ENCODE results near the gene ITGB5. TPM values are rescaled to one million over a fixed set of nuclear protein-coding genes. Genes with fewer than 3 reads are reported as not detected.

Gene ITGB5
- total and polyA plus RNA-seq, 5 experiments from 2014 or later: 0.27 to 2.8 (median 0.94) TPM; not detected in 1

DNA sequence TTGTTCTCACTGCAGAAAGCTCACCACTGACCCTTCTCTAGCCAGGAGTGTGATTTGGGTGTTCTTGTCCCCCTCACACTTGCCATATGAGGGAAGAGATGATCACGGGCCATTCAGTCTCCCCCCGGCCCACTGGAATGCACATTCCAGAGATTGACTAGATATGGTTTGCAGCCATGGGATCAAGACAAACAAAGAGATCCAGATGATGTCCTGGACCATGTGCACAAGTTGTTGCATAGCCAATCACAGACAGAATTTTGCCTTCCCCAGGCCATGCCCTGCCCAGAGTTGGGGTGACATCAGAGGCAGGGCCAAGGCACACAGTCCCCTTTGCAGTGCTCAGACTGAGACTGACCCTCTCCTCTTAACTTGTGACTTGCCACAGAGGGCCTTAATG lies 32.6 kb upstream of the ITGB5 start:
- Mint-ChIP-seq H3K4me3 (no peak overlapping the region), H3K27ac (no peak overlapping the region)
- no peak for ATAC-seq

DNA sequence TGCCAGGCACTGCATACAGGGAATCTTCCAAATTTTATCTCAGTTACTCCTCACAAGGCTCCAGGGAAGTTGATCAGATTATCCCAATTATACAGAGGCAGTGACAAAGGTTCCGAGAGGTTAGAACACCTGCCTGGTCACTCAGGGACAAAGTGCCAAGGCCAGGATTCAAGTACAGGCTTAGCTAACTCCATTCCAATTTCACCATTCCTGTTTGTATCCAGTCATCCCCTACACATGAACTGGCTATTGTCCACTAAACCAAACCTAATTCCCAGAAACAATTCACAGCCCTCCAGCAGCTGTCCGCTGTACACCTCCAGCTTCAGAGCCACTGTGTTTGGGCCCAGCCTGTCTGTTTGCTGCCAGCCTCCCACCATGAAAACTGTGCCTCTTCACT lies 31.4 kb upstream of the ITGB5 start:
- peak overlapping the region in 1 of 10 donors; percentile 17 for H3K27ac Mint-ChIP-seq
- no peaks in the 10 kb centered on the region for H3K4me1 Mint-ChIP-seq
- H3K4me3 Mint-ChIP-seq: no peak overlapping the region
- no peaks in the 10 kb centered on the region for H3K9me3 Mint-ChIP-seq
- no peak for DNase-seq
- H3K36me3 Mint-ChIP-seq: no peaks in the 10 kb centered on the region
- peaks cover 0 to 10% (median 5%) of the 10 kb centered on the region in 5 donors for H3K27me3 Mint-ChIP-seq
- POLR2A ChIA-PET: no interaction called here
- ATAC-seq: no peak

More for the DNA sequence above, 32.6 kb upstream of the ITGB5 start:
- Mint-ChIP-seq H3K4me1 (no peaks in the 10 kb centered on the region), H3K9me3 (no peaks in the 10 kb centered on the region), H3K27me3 (peaks cover 0 to 10% (median 8%) of the 10 kb centered on the region in 5 donors), H3K36me3 (no peaks in the 10 kb centered on the region)
- no peak for DNase-seq
- POLR2A ChIA-PET: no interaction called here

DNA sequence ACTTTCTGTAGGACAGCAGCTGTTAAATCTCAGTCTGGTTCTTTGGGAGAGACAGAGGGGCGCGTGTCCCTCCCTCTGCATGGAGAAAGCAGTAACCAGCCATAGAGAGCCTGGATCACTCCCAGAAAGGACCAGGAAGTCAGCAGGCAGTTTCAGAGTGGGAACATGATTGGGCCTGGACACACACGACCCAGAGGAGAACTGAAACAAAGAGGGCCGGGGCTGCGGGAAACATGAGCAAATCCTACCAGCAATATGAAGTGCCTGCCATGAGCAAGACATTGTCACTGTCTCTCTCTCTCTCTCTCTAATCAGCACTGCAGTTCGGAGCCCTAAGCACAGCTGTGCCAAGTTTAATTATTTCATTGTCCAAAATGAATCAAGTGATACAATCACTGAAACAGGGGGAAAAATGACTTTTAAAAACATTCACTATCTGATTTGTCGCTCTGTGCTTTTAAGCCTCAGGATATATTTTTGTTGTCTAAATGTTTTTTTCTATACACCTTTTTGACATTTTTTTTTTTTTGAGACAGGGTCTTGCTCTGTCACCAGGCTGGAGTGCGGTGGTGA lies 29.8 kb upstream of the ITGB5 start:
- POLR2A ChIA-PET: no interaction called here
- Mint-ChIP-seq H3K36me3 (no peaks in the 10 kb centered on the region), H3K4me1 (no peaks in the 10 kb centered on the region), H3K4me3 (no peak overlapping the region), H3K27ac (no peak overlapping the region), H3K27me3 (peaks cover 0 to 18% (median 5%) of the 10 kb centered on the region in 5 donors), H3K9me3 (no peaks in the 10 kb centered on the region)
- ATAC-seq: no peak
- DNase-seq: no peak

DNA sequence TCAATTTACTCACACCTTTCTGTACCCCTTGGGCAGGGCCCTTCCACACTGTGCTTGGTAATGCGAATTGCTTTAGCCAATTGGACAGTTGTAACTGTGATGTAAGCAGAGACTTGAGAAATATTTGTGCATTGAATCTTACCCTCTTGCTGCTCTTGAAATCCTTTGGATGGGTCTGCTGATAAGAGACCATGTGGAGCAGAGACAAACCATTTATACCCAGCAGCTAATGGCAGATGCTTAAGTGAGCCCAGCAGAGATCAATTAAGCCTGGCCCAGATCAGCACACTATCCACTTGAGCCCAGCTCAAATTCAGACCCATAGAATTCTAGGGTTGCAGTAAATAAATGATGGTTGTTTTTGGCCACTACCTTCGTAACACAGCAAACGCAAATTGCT lies 28.1 kb upstream of the ITGB5 start:
- H3K27me3 Mint-ChIP-seq: peaks cover 0 to 19% (median 7%) of the 10 kb centered on the region in 5 donors
- ATAC-seq (no peak), DNase-seq (no peak)
- no peaks in the 10 kb centered on the region for H3K36me3 Mint-ChIP-seq
- no peaks in the 10 kb centered on the region for H3K4me1 Mint-ChIP-seq
- POLR2A ChIA-PET: no interaction called here
- H3K4me3 Mint-ChIP-seq: no peak overlapping the region
- no peaks in the 10 kb centered on the region for H3K9me3 Mint-ChIP-seq
- H3K27ac Mint-ChIP-seq: no peak overlapping the region

DNA sequence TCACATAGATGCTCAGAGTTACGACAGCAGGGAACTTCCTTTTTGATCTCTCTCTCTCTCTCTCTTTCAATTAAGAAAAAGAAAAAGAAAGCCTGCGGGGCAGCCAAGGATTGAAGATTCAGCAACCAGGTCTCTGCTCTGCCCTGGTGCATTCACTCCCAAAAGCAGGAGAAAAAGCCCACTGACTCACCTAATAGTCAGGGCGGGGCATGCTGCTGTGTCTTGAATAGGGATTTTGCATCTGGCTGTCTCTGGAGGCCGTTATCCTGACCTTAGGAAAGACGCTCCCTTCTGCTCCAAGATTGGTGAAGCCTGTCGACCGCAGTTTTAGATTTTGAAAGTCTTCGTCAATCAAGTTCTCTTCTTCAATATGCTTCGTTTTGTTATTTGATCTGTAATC lies 20.8 kb upstream of the ITGB5 start:
- DNase-seq: no peak
- no peaks in the 10 kb centered on the region for H3K36me3 Mint-ChIP-seq
- no peaks in the 10 kb centered on the region for H3K4me1 Mint-ChIP-seq
- H3K9me3 Mint-ChIP-seq: no peaks in the 10 kb centered on the region
- POLR2A ChIA-PET: no interaction called here
- H3K4me3 Mint-ChIP-seq: no peak overlapping the region
- H3K27me3 Mint-ChIP-seq: peaks cover 0 to 21% (median 4%) of the 10 kb centered on the region in 5 donors
- ATAC-seq: no peak
- no peak overlapping the region for H3K27ac Mint-ChIP-seq

DNA sequence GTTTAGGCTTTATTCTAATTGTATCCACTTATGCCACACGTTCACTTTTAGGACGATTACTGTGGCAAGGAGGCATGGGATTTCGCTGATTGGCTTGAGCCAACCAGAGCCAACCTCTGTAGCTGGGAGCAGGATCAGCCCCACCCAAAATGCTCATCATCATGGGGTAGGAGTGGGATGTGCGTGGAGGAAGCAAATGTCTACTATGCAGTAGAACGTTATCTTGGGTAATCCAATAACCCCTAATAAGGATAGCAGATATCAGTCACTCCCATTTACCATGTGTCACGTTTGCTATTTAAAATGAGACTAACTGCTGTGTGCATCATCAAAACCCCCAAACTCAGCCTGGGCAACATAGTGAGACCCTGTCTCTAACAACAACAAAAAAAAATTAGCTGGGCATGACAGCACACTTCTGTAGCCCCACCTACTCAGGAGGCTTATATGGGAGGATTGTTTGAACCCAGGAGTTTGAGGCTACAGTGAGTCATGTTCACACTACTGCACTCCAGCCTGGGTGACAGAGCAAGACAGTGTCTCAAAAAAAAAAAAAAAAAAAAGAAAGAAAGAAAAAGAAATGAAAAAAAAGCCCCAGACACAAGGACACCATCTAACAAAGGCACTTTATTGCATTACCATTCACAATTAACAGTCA lies 17.8 kb upstream of the ITGB5 start:
- Mint-ChIP-seq H3K36me3 (no peaks in the 10 kb centered on the region), H3K9me3 (no peaks in the 10 kb centered on the region), H3K4me3 (no peak overlapping the region), H3K27ac (no peak overlapping the region), H3K4me1 (peaks cover 0 to 14% (median 11%) of the 10 kb centered on the region in 4 donors), H3K27me3 (peaks cover 4 to 15% (median 9%) of the 10 kb centered on the region in 5 donors)
- ATAC-seq: no peak
- POLR2A ChIA-PET: no interaction called here
- no peak for DNase-seq

DNA sequence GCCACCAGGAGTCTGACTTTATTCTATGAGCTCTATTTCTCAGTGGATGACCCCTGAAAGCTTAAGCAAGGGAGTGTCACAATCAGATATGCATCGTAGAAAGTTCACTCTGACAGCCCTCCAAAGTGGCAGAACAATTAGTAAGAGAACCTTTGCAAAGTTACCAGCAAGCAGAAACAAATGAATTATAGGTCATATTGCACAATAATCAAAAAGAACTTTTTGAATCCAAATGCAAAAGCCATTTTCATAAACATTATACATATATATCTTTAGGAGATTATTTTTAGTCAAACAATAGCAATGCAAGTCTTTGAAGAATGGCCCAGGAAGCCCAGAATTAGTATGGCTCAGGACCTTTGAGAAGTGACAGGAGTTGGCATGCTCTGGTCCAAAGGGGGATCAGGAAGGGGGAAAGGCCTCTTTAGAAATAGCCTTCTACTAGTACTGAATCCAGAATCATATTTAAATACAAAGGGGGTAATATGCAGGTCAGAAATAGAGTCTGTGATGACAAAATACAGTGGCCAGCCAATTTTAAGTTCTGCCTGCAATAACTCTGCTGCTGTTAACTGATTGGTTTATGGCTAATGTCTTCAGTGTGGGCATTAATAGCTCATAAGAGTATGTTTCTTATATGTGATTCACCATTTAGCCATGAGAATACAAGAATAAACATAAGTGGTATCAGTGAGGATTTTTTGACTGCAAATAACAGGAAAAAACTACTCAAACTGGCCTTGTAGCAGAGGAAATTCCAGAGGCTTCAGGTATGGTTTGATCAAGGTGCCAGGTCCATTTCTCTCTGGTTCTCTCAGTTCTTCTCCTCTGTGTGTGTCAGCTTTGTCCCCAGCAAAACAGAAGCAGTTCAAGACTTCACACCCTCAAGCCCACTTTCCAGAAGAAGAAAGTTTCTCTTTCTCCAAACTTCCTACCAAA lies 17.0 kb upstream of the ITGB5 start:
- no peaks in the 10 kb centered on the region for H3K36me3 Mint-ChIP-seq
- H3K27ac Mint-ChIP-seq: no peak overlapping the region
- peaks cover 0 to 14% (median 11%) of the 10 kb centered on the region in 4 donors for H3K4me1 Mint-ChIP-seq
- no peak for ATAC-seq
- no peaks in the 10 kb centered on the region for H3K9me3 Mint-ChIP-seq
- no peak for DNase-seq
- POLR2A ChIA-PET: no interaction called here
- H3K27me3 Mint-ChIP-seq: peaks cover 4 to 15% (median 9%) of the 10 kb centered on the region in 5 donors
- no peak overlapping the region for H3K4me3 Mint-ChIP-seq

DNA sequence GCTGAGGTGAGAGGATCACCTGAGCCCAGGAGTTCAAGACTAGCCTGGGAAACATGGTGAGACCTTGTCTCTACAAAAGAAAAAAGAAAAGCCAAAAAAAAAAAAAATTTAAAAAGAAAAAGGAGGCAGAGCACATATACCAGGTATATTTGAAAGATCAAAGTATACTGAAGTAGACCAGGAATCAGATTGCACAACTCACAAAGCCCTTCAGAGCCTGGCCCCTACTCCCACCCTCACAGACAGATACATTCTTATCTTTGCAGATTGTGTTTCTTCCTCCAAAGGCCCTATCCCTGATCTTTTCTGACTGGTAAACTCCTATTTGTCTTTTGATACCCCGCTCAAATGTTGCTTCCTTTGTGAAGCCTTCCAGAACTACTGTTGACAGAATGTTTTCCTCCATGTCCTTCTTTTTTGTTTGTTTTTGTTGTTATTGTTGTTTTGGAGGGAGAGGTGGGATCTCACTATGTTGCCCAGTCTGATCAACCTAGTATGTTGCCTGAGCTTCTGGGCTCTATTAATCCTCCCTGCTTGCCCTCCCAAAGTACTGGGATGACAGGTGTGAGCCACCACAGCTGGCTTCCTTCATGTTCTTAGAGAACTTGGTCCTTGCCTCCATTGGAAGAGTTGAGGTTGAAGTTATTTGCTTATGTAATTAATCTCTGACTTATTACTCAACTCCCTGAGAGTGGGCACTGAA lies 9.8 kb upstream of the ITGB5 start:
- H3K27me3 Mint-ChIP-seq: peaks cover 0 to 11% (median 7%) of the 10 kb centered on the region in 5 donors
- H3K9me3 Mint-ChIP-seq: no peaks in the 10 kb centered on the region
- peaks cover 0 to 14% (median 11%) of the 10 kb centered on the region in 4 donors for H3K4me1 Mint-ChIP-seq
- POLR2A ChIA-PET: no interaction called here
- H3K27ac Mint-ChIP-seq: no peak overlapping the region
- no peak for ATAC-seq
- H3K4me3 Mint-ChIP-seq: no peak overlapping the region
- no peaks in the 10 kb centered on the region for H3K36me3 Mint-ChIP-seq
- DNase-seq: no peak

DNA sequence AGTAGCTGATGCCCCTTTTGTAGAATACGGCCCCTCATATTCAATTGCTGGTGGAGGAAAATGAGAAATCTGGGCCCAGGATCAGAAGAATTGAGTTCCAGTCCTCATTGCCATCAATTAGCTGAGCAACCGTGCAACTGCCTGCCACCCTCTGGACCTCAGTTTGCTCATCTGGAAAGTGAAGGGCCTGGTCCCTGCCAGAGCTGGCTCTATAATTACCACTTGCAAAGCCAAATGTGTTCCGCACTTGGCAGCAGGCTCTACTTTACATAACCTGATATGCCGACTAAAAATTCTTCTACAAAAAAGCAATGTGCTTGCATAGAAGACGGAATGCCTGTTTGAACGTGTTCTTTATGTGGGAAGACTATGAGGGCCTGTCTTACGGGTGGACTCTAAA lies 8.6 kb upstream of the ITGB5 start:
- Mint-ChIP-seq H3K36me3 (peaks cover 0 to 2% (median 0%) of the 10 kb centered on the region in 3 donors), H3K27me3 (peaks cover 2 to 10% (median 6%) of the 10 kb centered on the region in 5 donors), H3K4me3 (no peak overlapping the region), H3K4me1 (peaks cover 0 to 6% (median 5%) of the 10 kb centered on the region in 4 donors), H3K27ac (no peak overlapping the region), H3K9me3 (no peaks in the 10 kb centered on the region)
- no peak for DNase-seq
- POLR2A ChIA-PET: no interaction called here
- ATAC-seq: no peak

DNA sequence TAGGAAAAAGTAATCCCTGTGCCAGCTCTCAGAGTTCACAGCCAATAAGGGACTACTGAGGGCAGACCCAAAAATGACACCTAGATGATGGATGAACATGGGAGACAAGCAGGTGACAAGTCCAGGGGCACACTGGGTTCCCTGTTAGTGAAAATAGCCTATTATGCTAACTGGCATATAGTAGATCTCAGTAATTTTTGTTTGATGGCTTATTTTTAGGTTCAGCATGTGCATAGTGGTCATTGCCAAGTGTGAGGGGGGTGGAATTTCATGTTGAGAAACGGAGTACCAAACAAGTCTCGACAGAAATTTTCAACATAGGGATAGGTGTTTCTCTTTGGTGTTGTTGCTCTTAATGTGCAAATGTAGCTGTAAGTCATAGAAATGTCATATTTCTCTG lies 6.4 kb upstream of the ITGB5 start:
- peaks cover 11 to 28% (median 17%) of the 10 kb centered on the region in 5 donors for H3K27me3 Mint-ChIP-seq
- H3K4me3 Mint-ChIP-seq: no peak overlapping the region
- DNase-seq (no peak), ATAC-seq (no peak)
- no peaks in the 10 kb centered on the region for H3K4me1 Mint-ChIP-seq
- peaks cover 0 to 2% (median 0%) of the 10 kb centered on the region in 3 donors for H3K36me3 Mint-ChIP-seq
- no peak overlapping the region for H3K27ac Mint-ChIP-seq
- no peaks in the 10 kb centered on the region for H3K9me3 Mint-ChIP-seq
- POLR2A ChIA-PET: no interaction called here

DNA sequence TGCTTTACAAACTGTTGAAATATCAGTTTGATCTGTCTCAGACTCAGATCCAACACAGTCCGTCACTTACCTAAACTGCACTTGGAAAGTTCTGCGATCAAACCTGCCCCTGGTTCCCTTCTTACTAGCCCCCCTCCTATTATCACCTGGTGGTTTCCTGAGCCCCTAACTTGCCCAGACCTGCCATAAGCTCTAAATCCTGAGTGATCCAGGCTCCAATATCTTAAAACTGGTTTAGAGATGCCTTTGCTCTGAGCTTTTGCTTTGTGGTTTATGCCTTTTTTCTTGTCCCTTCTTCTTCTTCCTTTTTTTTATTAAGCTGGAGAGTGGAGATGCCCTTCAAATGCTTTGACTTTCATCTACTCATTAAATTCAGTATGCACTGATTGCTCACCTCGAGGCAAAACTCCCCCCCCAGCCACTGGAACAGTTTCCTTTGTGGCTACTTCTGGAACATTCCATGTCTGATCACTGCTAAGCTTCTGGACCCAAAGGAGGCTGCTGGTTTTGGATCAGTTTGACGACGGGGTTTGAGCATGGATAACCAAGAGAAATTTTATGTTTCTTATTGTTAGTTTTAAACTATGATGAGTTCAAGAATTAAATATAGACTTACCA lies 3.5 kb upstream of the ITGB5 start:
- peaks cover 3 to 13% (median 7%) of the 10 kb centered on the region in 4 donors for H3K4me1 Mint-ChIP-seq
- POLR2A ChIA-PET: interaction anchor here (0.6 kb wide), 1 partner anchor 638 kb away, joined by 4 read pairs; no protein-coding TSS in a partner anchor
- H3K4me3 Mint-ChIP-seq: no peak overlapping the region
- H3K27me3 Mint-ChIP-seq: peaks cover 21 to 42% (median 29%) of the 10 kb centered on the region in 5 donors
- DNase-seq (no peak), ATAC-seq (no peak)
- no peak overlapping the region for H3K27ac Mint-ChIP-seq
- no peaks in the 10 kb centered on the region for H3K9me3 Mint-ChIP-seq
- peaks cover 0 to 5% (median 0%) of the 10 kb centered on the region in 3 donors for H3K36me3 Mint-ChIP-seq

Measured in naive thymus-derived CD8-positive, alpha-beta T cell (primary cell).